GM18511 (cell line): Measurements from ENCODE around the gene PKLR.
A peak's percentile ranks its signal among the peaks of the same experiment; 100 is the strongest.
"Not testable (repeated sequence)": the region's sequence is repeated elsewhere in the genome, so short reads cannot be mapped to it uniquely, and the experiment has no call there.

ENCODE experiments used
- ATAC-seq: cut with Tn5 transposase; IDR thresholded peaks from one replicate; pipeline ENCODE4 v1.9.1; 2021; ENCODE audit warnings: mild to moderate bottlenecking, moderate library complexity; ENCODE audit not compliant: unreplicated experiment

Gene PKLR

DNA sequence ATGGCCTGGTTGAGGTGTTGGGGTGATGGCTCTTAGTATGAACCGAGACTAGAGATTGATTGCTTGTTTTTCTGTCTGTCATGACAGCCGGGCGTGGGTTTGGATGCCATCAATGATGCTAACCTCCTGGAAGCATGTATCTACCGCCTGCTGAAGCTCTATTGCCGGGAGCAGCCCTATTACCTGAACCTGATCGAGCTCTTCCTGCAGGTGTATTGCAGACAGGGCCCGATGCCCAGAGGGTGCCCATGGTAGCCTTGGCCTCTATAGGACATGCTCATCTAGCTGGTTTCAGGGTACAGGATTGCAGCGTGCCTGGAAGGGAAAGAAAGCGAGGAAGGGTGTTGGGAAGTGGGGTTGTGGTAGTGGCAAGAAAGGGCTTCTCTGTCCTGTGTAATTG lies 16.8 kb upstream of the PKLR start:
- no peak for ATAC-seq

GRCh38 chr1:155316922-155317321 lies 15.7 kb upstream of the PKLR start:
- no peak for ATAC-seq

DNA sequence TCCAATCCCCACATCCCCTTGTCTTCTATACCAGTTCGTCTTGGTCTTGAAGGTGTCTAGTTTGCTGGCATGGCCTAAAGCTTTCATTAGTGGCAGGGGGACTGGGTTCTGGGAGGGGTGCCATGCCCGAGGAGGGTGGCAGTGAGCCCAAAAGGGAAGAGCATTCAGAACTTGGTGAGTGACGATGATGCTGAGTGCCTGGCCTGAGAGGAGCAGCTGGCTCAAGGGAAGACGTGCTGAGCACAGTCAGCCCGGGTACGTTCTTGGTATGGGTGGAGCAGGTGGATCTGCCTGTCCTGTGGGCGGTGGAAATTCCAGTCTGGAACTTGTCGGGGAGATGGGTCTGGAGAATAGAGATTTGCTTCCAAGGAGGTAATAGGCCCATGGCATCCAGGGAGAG lies 12.0 kb upstream of the PKLR start:
- ATAC-seq = no peak

DNA sequence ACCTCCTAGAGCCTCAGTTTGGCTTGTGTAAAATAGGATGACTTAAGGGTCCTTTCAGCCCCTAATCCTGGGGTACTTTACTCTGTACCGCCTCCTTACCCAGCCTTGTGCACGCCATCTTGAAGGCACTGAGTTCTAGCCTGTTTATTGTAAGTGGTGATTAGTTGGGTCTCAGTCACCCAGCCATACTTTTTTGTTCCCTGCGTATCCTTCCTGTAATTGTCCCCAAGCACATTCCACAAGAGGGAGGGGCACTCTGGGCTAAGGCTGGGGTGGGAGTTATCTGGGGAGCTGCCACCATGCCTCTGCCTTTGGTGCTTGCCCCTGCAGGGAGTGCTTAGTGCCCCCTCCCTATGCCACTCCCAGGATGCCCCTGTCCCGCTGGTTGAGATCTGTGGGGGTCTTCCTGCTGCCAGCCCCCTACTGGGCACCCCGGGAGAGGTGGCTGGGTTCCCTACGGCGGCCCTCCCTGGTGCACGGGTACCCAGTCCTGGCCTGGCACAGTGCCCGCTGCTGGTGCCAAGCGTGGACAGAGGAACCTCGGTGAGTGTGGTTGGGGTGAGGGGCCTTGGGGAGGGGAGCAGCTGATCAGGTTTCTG lies 8.3 kb upstream of the PKLR start:
- no peak for ATAC-seq

DNA sequence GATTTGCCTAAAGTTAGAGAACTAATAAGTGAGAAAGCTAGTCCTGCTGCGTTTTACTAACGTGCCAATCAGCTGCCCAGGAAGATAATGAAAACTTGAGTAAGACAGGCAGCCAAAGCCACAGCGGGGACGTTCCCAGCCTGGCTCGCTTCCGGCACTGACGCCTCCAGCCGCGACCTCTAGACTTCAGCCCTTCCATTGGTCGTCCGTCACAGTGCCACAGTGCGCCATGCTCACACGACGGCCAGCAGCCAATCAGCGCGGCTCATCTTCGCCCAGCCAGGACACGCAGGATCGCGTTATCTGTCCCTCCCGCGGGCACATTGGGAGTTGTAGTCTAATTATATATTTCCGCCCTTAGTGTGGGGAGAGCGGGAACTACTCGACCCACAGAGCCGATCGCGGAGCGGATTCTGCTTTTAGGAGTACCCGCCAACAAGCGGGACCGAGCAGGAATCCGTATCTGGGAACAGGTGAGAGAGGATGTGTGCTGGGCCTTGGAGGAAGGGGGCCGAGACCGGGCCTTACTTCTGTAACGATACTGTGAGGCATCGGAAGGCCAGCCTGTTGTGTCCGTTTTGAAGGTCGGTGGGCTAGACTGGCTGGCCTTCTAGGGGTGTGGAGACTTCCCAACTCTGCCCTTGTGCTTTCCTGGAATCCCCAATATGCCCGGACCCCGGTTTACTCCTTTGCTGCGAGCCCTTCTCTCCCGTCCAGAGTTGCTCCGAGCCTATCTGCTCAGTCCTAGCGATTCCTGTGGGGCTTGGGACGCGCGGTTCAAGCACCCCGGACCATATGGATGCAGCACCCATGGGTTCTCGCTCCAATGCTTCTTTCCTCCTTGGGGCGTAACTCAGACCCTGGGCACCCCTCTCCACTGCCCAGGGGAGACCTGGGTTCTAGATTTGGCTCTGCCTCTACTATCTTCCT lies 7.5 kb upstream of the PKLR start, which contains the start of gene FDPS:
FDPS (plus strand) TSS at position 374 of the 930 bp plus-strand sequence. CDS start 924 bp downstream, outside the sequence.
- peak; percentile 95 for ATAC-seq

- ATAC-seq = no peak
These were observed 6.1 kb upstream of the PKLR start for GRCh38 chr1:155307247-155307740.

DNA sequence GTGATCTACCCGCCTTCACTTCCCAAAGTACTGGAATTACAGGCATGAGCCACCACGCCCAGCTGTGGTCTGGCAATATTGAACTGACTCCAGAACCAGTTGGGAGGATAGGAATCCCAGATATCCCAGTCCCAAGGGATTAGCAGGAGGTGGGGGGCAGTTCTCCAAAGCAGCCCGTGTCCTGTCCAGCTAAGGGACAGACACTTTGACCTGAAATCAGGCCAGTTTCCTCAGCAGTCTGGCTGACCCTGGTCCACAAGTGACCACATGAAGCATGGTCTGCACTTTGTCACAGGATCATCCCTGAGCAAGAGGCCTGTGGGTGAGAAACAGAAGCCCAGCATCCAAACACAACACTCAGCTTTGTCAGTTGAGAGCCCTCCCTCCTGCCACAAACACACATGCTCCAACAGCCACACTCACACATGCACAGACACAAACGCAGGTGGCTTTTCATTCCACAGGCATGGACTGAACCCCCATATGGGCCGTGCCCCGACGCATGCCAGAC lies 4.7 kb upstream of the PKLR start:
- ATAC-seq = no peak

DNA sequence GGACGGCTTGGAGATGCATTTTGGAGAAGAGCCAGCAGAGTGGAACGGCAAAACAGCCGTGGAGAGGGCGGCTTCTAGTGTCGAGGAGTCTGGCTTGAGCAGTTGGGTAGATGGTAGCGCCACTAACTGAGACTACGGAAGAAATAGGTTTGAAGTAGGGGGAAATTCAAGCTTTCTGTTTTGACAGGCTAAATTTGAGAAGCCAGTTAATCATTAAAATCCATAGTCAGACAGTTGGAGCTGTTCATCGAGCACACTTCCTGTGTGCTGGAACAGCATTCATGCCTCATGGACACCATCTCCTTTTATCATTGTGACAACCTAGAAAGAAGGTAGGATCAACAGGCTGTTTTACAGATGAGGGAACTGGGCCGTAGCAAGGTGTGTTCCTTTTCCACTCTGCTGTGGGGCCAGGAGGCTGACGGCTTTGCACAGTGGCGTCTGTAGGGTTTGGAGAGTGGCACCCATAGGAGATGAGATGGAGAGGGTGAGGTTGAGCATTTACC lies 3.4 kb upstream of the PKLR start:
- ATAC-seq = no peak

- no peak for ATAC-seq
These were observed 497 bp downstream of the PKLR start for GRCh38 chr1:155300553-155301329.

- no peak for ATAC-seq
These were observed 1.2 kb downstream of the PKLR start for GRCh38 chr1:155300024-155300423.

- ATAC-seq = no peak
These were observed 3.9 kb downstream of the PKLR start for GRCh38 chr1:155297384-155297783.

GRCh38 chr1:155296661-155297060 lies 4.6 kb downstream of the PKLR start:
- ATAC-seq = no peak

- no peak for ATAC-seq
These were observed 5.3 kb downstream of the PKLR start for GRCh38 chr1:155295942-155296267.

DNA sequence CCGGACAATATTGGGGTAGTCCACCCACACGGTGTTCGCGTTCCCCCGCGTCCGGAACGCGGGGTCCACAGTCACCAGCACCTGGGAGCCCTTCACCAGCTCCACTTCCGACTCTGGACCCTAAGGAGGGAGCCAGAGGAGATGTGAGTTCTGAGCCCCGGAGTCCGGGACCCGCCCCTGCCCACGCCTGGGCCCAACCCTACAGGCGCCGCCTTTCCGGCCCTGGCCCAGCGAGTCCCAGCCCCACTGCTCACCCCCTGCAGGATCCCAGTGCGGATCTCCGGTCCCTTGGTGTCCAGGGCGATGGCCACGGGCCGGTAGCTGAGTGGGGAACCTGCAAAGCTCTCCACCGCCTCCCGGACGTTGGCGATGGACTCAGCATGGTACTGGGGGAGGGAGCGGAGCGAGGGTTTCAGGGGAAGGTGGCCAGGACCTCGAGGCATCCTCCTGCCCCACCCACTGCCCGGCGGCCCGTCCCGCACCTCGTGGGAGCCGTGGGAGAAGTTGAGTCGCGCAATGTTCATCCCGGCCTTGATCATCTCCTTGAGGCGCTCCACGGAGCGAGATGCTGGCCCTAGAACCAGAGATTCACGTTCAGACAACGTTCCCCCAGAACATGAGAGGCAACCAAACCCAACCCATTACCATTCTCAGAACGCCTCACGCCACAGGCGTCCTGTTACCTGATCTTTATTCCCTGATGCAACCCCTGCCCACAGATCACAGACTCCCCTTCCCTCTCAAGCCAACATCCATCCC lies 5.9 kb downstream of the PKLR start:
- no peak for ATAC-seq

GRCh38 chr1:155294520-155295182 lies 6.6 kb downstream of the PKLR start:
- no peak for ATAC-seq

GRCh38 chr1:155293086-155293749 lies 8.0 kb downstream of the PKLR start:
- ATAC-seq = no peak

- ATAC-seq = not testable (repeated sequence)
These were observed 10.2 kb downstream of the PKLR start for GRCh38 chr1:155291006-155291405.

DNA sequence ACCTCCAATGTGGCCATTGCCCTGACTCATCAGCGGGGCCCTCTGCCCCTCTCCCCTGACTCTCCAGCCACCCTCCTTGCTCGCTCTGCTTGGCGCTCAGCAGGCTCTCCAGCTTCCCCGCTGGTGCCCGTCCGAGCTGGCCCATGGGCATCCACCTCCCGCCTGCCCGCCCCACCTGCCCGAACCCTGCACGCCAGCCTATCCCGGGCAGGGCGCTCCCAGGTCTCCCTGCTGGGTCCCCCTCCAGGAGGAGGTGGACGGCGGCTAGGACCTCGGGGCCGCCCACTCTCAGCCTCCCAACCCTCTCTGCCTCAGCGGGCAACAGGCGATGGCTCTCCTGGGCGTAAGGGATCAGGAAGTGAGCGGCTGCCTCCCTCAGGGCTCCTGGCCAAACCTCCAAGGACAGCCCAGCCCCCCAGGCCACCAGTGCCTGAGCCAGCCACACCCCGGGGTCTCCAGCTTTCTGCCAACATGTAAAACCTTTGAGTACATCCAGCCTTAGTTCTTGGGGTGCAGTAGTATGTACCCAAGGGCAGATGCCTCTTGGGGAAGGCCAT lies 13.2 kb downstream of the PKLR start:
- no peak for ATAC-seq

- ATAC-seq = no peak
These were observed 14.7 kb downstream of the PKLR start for GRCh38 chr1:155286544-155286943.
